ENCODE results near the gene ETS1.

DNA sequence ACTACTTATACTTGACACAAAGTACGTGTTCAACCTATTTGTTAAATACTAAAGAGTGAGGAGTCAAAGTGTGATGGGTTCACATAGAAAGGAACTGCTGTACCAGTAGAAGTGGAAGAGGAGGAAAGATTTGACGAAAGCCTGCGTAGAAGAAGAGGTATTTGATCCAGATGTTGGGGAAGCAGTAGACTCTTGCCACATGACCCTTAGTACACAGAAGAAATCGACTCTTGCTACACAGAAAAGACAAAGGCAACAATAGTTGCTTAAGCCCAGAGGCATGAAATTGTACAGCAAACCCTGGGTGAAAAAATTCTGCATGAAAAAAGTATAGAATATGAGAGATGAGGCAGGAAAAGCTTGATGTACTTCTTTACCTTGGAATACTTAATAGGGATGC, 152.9 kb downstream of the ETS1 start:
- TF ChIP-seq, protein P1, sequence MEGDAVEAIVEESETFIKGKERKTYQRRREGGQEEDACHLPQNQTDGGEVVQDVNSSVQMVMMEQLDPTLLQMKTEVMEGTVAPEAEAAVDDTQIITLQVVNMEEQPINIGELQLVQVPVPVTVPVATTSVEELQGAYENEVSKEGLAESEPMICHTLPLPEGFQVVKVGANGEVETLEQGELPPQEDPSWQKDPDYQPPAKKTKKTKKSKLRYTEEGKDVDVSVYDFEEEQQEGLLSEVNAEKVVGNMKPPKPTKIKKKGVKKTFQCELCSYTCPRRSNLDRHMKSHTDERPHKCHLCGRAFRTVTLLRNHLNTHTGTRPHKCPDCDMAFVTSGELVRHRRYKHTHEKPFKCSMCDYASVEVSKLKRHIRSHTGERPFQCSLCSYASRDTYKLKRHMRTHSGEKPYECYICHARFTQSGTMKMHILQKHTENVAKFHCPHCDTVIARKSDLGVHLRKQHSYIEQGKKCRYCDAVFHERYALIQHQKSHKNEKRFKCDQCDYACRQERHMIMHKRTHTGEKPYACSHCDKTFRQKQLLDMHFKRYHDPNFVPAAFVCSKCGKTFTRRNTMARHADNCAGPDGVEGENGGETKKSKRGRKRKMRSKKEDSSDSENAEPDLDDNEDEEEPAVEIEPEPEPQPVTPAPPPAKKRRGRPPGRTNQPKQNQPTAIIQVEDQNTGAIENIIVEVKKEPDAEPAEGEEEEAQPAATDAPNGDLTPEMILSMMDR (IDR thresholded peaks at IDR 0.05; ENCODE audit: borderline replicate concordance, extremely low read depth, low read length, poor library complexity, severe bottlenecking) = no peak
- TF ChIP-seq EZH2 (IDR thresholded peaks at IDR 0.05; ENCODE audit: borderline replicate concordance, low read depth, low read length, severe bottlenecking) = no peak

Measured in DND-41 (cell line).